K562 (cell line): Measurements from ENCODE around the gene DPEP3. TPM values are rescaled to one million over a fixed set of nuclear protein-coding genes. Genes with fewer than 3 reads are reported as not detected.

ENCODE experiments used
- ATAC-seq: fragments of 200-7000 bp; cut with Tn5 transposase; 3 replicates; pipeline ENCODE4 v1.9.1; 2020; ENCODE audit warnings: moderate library complexity
- BruUV-seq: library from RNA; stranded (reverse); fragments of 400-500 nt; replicated peaks from 2 replicates; lab custom pipeline; 2021; lab: Mats Ljungman, UMichigan
- CTCF ChIA-PET: fragments of 300-600 bp; formaldehyde crosslinking; extraction: SDS; loops from one replicate; lab custom pipeline; 2021; ENCODE audit warnings: low intra/inter-chr PET ratio; lab: Yijun Ruan, JAX
- POLR2A ChIA-PET: fragments of 300-600, 350-650 bp; sonication (Branson Sonifier 250); formaldehyde crosslinking; extraction: SDS; loops from one replicate; lab custom pipeline; 2021; ENCODE audit warnings: antibody characterized with exemption, inconsistent platforms; lab: Yijun Ruan, JAX
- DNase-seq, 4 experiments: peaks; one replicate each; pipeline versions ENCODE4 v3.0.0 to v3.0.0-alpha.2; 2011 to 2018; ENCODE audit warnings: low spot score in 3 of 4, mixed read lengths in 3 of 4; ENCODE audit errors: extremely low read depth in 1 of 4
- FAIRE-seq: peaks from 2 replicates; lab custom pipeline; 2011; peaks lifted over from hg19 to GRCh38; lab: Jason Lieb, UNC
- H2AFZ ChIP-seq: 2 replicates; pipeline ENCODE4 v1.6.0; 2011; ENCODE audit warnings: low read depth, low read length, control low read depth, inconsistent platforms
- H3K27ac ChIP-seq: fragments of 200-600 bp; 3 replicates; pipeline ENCODE4 v1.8.0; 2011; ENCODE audit warnings: low read depth, mild to moderate bottlenecking, control low read depth, inconsistent platforms, low read length, moderate library complexity, mixed read lengths; ENCODE audit errors: extremely low read depth
- H3K27me3 ChIP-seq, 2 experiments: fragments of 300-600 bp in 1 of 2; 2 replicates in 1 of 2; 3 replicates in 1 of 2; pipeline versions ENCODE4 v1.6.0 to v1.8.0; 2011; ENCODE audit warnings: inconsistent platforms in 2 of 2, low read length in 2 of 2, mild to moderate bottlenecking in 1 of 2, mixed read lengths in 1 of 2, moderate library complexity in 1 of 2; ENCODE audit not compliant: control insufficient read depth in 2 of 2, insufficient read depth in 2 of 2
- H3K36me3 ChIP-seq: fragments of 300-600 bp; 3 replicates; pipeline ENCODE4 v1.8.0; 2011; ENCODE audit warnings: mild to moderate bottlenecking, low read length, inconsistent platforms; ENCODE audit not compliant: control insufficient read depth, insufficient read depth
- H3K4me1 ChIP-seq, 2 experiments: fragments of 200-600 bp in 1 of 2; replicated peaks in 1 of 2; 2 replicates in 1 of 2; 3 replicates in 1 of 2; pipeline versions ENCODE4 v1.5.1 to v1.8.0; 2011; ENCODE audit warnings: inconsistent platforms in 2 of 2, low read length in 2 of 2, mild to moderate bottlenecking in 1 of 2, mixed read lengths in 1 of 2, moderate library complexity in 1 of 2; ENCODE audit not compliant: control insufficient read depth in 2 of 2, insufficient read depth in 2 of 2
- H3K4me2 ChIP-seq: 2 replicates; pipeline ENCODE4 v1.6.1; 2011; ENCODE audit warnings: low read length, control low read depth, inconsistent platforms, mixed read lengths; ENCODE audit not compliant: insufficient read depth
- H3K4me3 ChIP-seq: fragments of 200-600 bp; sonication (generic), shearing (Covaris generic); 2 replicates; pipeline ENCODE4 v1.5.1; 2016; ENCODE audit warnings: control low read depth, inconsistent platforms
- H3K79me2 ChIP-seq: fragments of 200-600 bp; 3 replicates; pipeline ENCODE4 v1.8.0; 2011; ENCODE audit warnings: low read length, inconsistent platforms; ENCODE audit not compliant: control insufficient read depth, insufficient read depth
- H3K9ac ChIP-seq, 2 experiments: 2 replicates each; pipeline versions ENCODE4 v1.6.0 to v1.6.1; 2011; ENCODE audit warnings: low read depth in 2 of 2, low read length in 2 of 2, control low read depth in 1 of 2, inconsistent platforms in 1 of 2, mild to moderate bottlenecking in 1 of 2, mixed read lengths in 1 of 2; ENCODE audit not compliant: insufficient read depth in 1 of 2
- H3K9me1 ChIP-seq: one replicate; pipeline ENCODE4 v1.6.0; 2011; ENCODE audit warnings: inconsistent platforms, mild to moderate bottlenecking, low read length, moderate library complexity; ENCODE audit not compliant: control insufficient read depth, insufficient read depth
- H3K9me3 ChIP-seq: replicated peaks from 2 replicates; pipeline ENCODE4 v1.5.1; 2011; ENCODE audit warnings: low read depth, low read length, inconsistent platforms; ENCODE audit not compliant: control insufficient read depth, insufficient read depth
- H4K20me1 ChIP-seq: replicated peaks from 2 replicates; pipeline ENCODE4 v1.6.1; 2011; ENCODE audit warnings: low read length, inconsistent platforms, mixed read lengths; ENCODE audit not compliant: control insufficient read depth, insufficient read depth
- BRD4 ChIP-seq: fragments of 200-600 bp; sonication (generic); IDR thresholded peaks from 2 replicates; pipeline ENCODE4 v1.6.1; 2017; ENCODE audit warnings: inconsistent platforms
- E2F3 ChIP-seq: fragments of 250-450 bp; sonication (Bioruptor Pico); IDR thresholded peaks from 2 replicates; pipeline ENCODE4 v1.4.0; 2020; ENCODE audit warnings: mild to moderate bottlenecking
- FOXM1 ChIP-seq, 2 experiments: fragments of 450-650 bp in 1 of 2; sonication (generic) in 1 of 2; formaldehyde crosslinking in 1 of 2; IDR thresholded peaks; 2 replicates each; pipeline versions ENCODE4 v1.6.1 to v1.9.0; 2017 to 2022; ENCODE audit warnings: low read depth in 2 of 2, mild to moderate bottlenecking in 2 of 2, missing genetic modification reagents in 1 of 2, moderate library complexity in 1 of 2
- GMEB1 ChIP-seq: fragments of 250-450 bp; sonication (Bioruptor Pico); IDR thresholded peaks from 2 replicates; pipeline ENCODE4 v1.4.0; 2020; ENCODE audit warnings: mild to moderate bottlenecking
- MYC ChIP-seq, 2 experiments: fragments of 250-450 bp in 1 of 2; sonication (Bioruptor Pico) in 1 of 2; IDR thresholded peaks; 2 replicates each; pipeline versions ENCODE4 v1.5.1 to v1.6.1; 2012 to 2021; ENCODE audit warnings: low read depth in 2 of 2, borderline replicate concordance in 1 of 2, improper control_type of control experiment in 1 of 2, low read length in 1 of 2, mild to moderate bottlenecking in 1 of 2, moderate library complexity in 1 of 2
- NFXL1 ChIP-seq: fragments of 450-650 bp; formaldehyde crosslinking; IDR thresholded peaks from 2 replicates; pipeline ENCODE4 v1.4.0; 2021; ENCODE audit warnings: mild to moderate bottlenecking
- NR2C1 ChIP-seq, 2 experiments: fragments of 450-650 bp; IDR thresholded peaks; 2 replicates each; pipeline ENCODE4 v1.6.1; 2017; ENCODE audit warnings: mild to moderate bottlenecking in 2 of 2, antibody characterized with exemption in 1 of 2, inconsistent platforms in 1 of 2, missing compliant biosample characterization in 1 of 2, missing genetic modification characterization in 1 of 2
- PHF21A ChIP-seq: fragments of 450-650 bp; IDR thresholded peaks from 2 replicates; pipeline ENCODE4 v1.6.1; 2017; ENCODE audit warnings: low read depth, borderline replicate concordance
- WHSC1 ChIP-seq: IDR thresholded peaks from one replicate; pipeline ENCODE4 v1.6.1; 2012; ENCODE audit warnings: low read length, control low read depth, inconsistent platforms
- YY1 ChIP-seq, 3 experiments: IDR thresholded peaks; 2 replicates each; pipeline ENCODE4 v1.6.1; 2011; ENCODE audit warnings: low read length in 2 of 3, mild to moderate bottlenecking in 2 of 3, moderate library complexity in 2 of 3, borderline replicate concordance in 1 of 3, control low read depth in 1 of 3, low read depth in 1 of 3; ENCODE audit not compliant: insufficient read depth in 3 of 3, insufficient replicate concordance in 2 of 3, control insufficient read depth in 1 of 3, insufficient read length in 1 of 3; ENCODE audit errors: extremely low read depth in 1 of 3
- ZBTB2 ChIP-seq: fragments of 450-650 bp; IDR thresholded peaks from 2 replicates; pipeline ENCODE4 v1.6.1; 2016; ENCODE audit warnings: antibody characterized with exemption
- ZNF347 ChIP-seq: fragments of 450-650 bp; formaldehyde crosslinking; IDR thresholded peaks from 2 replicates; pipeline ENCODE4 v1.4.0; 2020; ENCODE audit warnings: low read depth, mild to moderate bottlenecking, moderate library complexity
- ZNF77 ChIP-seq: fragments of 250-450 bp; sonication (Bioruptor Pico); IDR thresholded peaks from 2 replicates; pipeline ENCODE4 v1.5.0; 2020
- WGBS: fragments of 100-300 bp; shearing (Covaris generic); methylation state at CpG from one replicate; pipeline ENCODE4 v1.1.6; 2016; ENCODE audit warnings: low coverage, mixed read lengths; ENCODE audit not compliant: insufficient coverage; ENCODE audit errors: missing lambda C conversion rate; 5-methylcytosine and 5-hydroxymethylcytosine counted together
- in situ Hi-C: fragments of 300-500 bp; cut with MboI; formaldehyde crosslinking; loops from 4 replicates; pipeline ENCODE4 v1.15.0; 2018; ENCODE audit warnings: inconsistent platforms, mixed read lengths
- intact Hi-C: fragments of 100-400 bp; cut with micrococcal nuclease; formaldehyde crosslinking; loops from 2 replicates; pipeline ENCODE4 v1.14.2; 2022
- polyA plus RNA-seq, 8 experiments: library from polyadenylated mRNA; depleted of rRNA in 4 of 8; stranded (reverse) in 5 of 8; unstranded in 3 of 8; fragments of >200 nt; fragmentation: Nextera tagmentation in 2 of 8; fragmentation: Illumina TruSeq in 1 of 8; extraction: Ambion mirVana in 2 of 8; extraction: Trizol in 1 of 8; gene quantifications; 2 replicates each; pipeline versions ENCODE4 v1.2.1 to v1.2.3, GENCODE V29; 2011 to 2014; ENCODE audit warnings: inconsistent platforms in 1 of 8, missing spikeins in 1 of 8
- total RNA-seq, 7 experiments: library from RNA; depleted of rRNA in 6 of 7; stranded (reverse); fragments of >200 nt in 6 of 7; fragmentation: Illumina TruSeq in 2 of 7; extraction: Trizol in 2 of 7; gene quantifications; 2 replicates each; pipeline versions ENCODE4 v1.2.1 to v1.2.3, GENCODE V29; 2011 to 2021; ENCODE audit warnings: low replicate concordance in 1 of 7
- TF ChIP-seq, protein P1 (sequence below), 3 experiments: fragments of 200-800 bp in 1 of 3; sonication (Bioruptor generic) in 1 of 3; sonication (generic) in 1 of 3; formaldehyde crosslinking in 1 of 3; IDR thresholded peaks; 2 replicates each; pipeline versions ENCODE4 v1.6.1 to v1.8.0; 2016 to 2022; ENCODE audit warnings: mild to moderate bottlenecking in 2 of 3, missing compliant biosample characterization in 2 of 3, missing genetic modification characterization in 2 of 3, missing genetic modification reagents in 1 of 3

Gene DPEP3
- total and polyA plus RNA-seq, 9 of the 15 experiments (the other 6 are each of a cell fraction or from before 2014, with no cell fraction given), result not detected

DNA sequence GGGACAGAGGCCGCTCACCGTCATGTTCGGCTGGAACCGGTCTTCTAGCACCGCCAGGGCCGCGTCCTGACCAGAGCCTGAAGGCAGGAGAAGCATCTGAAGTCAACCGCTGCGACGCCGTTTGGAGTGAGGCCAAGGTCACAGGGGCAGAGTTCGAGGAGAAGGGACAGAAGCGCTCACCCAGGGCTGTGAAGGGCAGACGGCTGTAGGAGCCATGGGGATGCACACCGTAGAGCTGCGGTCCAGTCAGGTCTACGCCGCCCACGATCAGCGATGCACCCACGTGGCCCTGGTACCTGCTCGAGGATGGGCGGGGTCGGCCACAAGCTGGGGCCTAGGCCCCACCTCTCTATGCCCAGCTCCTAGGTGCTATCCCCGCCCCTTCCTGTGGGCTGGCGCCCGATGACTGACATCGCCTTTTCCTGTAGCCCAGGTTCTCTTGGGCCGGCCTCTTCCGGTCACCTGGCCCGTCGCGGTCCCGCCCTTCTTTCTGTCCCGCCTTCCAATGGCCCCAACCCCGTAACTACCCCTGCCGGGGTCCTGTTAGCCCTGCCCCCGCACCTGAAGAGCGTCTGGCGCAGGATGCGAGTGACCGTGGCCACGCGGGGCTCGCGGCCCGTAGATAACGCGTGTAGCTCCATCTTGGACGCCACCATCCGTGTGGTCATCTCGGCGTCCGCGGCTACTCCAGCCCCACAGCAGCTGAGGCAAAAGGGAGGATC, 44.7 kb downstream of the DPEP3 start:
- Histone ChIP-seq H3K36me3 (peaks cover 27% of the 10 kb centered on the region; the same call in 2 of the 3 replicates), H4K20me1 (no peaks in the 10 kb centered on the region; the same call in 1 of the 2 replicates), H3K4me1 (peaks cover 20 to 68% of the 10 kb centered on the region in 2 experiments), H3K9ac (peak overlapping the region; percentile 90 to 98), H3K9me1 (no peaks in the 10 kb centered on the region), H3K4me2 (peak overlapping the region; percentile 99), H3K9me3 (no peaks in the 10 kb centered on the region), H2AFZ (peak overlapping the region; percentile 95), H3K27ac (peak overlapping the region; percentile 89), H3K4me3 (peak overlapping the region; percentile 85), H3K79me2 (peaks cover 42% of the 10 kb centered on the region), H3K27me3 (no peaks in the 10 kb centered on the region)
- CTCF ChIA-PET, result no interaction called here
- POLR2A ChIA-PET, result interaction anchor here (0.6 to 1.7 kb wide), 29 partner anchors 8 to 364 kb away, joined by 3 to 8 read pairs (median 3); partner anchors contain the start of gene LCAT
- peak; percentile 94 for ATAC-seq
- BruUV-seq, result no TSS peak
- DNase-seq, result peak; percentile 98 to 99 (median 98)
- under 1% methylated on average over 48 of the region's 55 CpGs for WGBS
- intact Hi-C loops (loop anchor here (5.0 to 10.0 kb wide), 2 partner anchors 107 to 411 kb away; partner anchors contain the start of gene RIPOR1), in situ Hi-C loops (no loop called here)
- peak; percentile 95 for FAIRE-seq
- TF ChIP-seq PHF21A (no peak), ZBTB2 (peak; percentile 51; the same call in 1 of the 2 replicates), YY1 (IDR thresholded peaks at IDR 0.05; ENCODE audit: borderline replicate concordance in 1 of 3, control insufficient read depth in 1 of 3, extremely low read depth in 1 of 3, insufficient read depth in 3 of 3, insufficient read length in 1 of 3, insufficient replicate concordance in 2 of 3, low read depth in 1 of 3, low read length in 2 of 3) (peak in 2 of 3 experiments; percentile 68 to 84), NFXL1 (0 out of 2 replicates have a peak, but pooled peaks have one; percentile 9), ZNF347 (no peak), NR2C1 (IDR thresholded peaks at IDR 0.05) (peak; percentile 85), NR2C1 (tag; IDR thresholded peaks at IDR 0.05) (peak; percentile 93), E2F3 (peak; percentile 25; the same call in 1 of the 2 replicates), GMEB1 (CRISPR knock-in tag) (peak; percentile 34; the same call in 1 of the 2 replicates), ZNF77 (CRISPR knock-in tag) (no peak), FOXM1 (IDR thresholded peaks at IDR 0.05; ENCODE audit: low read depth) (no peak), FOXM1 (CRISPR knock-in tag; IDR thresholded peaks at IDR 0.05; ENCODE audit: low read depth) (0 out of 2 replicates have a peak, but pooled peaks have one; percentile 82), BRD4 (no peak), WHSC1 (no peak), MYC (IDR thresholded peaks at IDR 0.05; ENCODE audit: low read depth, low read length) (peak; percentile 84), MYC (CRISPR knock-in tag; IDR thresholded peaks at IDR 0.05; ENCODE audit: borderline replicate concordance, low read depth) (peak; percentile 69; the same call in 1 of the 2 replicates)
- TF ChIP-seq, protein P1, sequence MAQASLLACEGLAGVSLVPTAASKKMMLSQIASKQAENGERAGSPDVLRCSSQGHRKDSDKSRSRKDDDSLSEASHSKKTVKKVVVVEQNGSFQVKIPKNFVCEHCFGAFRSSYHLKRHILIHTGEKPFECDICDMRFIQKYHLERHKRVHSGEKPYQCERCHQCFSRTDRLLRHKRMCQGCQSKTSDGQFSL (CRISPR knock-in tag; IDR thresholded peaks at IDR 0.05), result no peak
- TF ChIP-seq, protein P1 (tag; IDR thresholded peaks at IDR 0.05), result no peak
